HG03103 (cell line): ENCODE results near the gene FAM162A.

Experiments used
- ATAC-seq: cut with Tn5 transposase; IDR thresholded peaks from one replicate; pipeline ENCODE4 v1.9.1; 2021; ENCODE audit warnings: low read depth; ENCODE audit not compliant: unreplicated experiment

The FAM162A gene

GRCh38 chr3:122382888-122383666 is 905 bp upstream of the FAM162A start, which contains the start of gene MIX23:
Gene MIX23, minus strand, starts transcription at chr3:122383231. Its CDS starts 7 bp downstream, at chr3:122383224.
- ATAC-seq, result no peak

GRCh38 chr3:122387709-122388108 is 3.7 kb downstream of the FAM162A start:
- no peak for ATAC-seq

GRCh38 chr3:122389197-122389596 is 5.2 kb downstream of the FAM162A start:
- ATAC-seq, result no peak

- ATAC-seq, result no peak
Observed at GRCh38 chr3:122389892-122390291, 5.9 kb downstream of the FAM162A start.

GRCh38 chr3:122390665-122391064 is 6.7 kb downstream of the FAM162A start:
- ATAC-seq, result no peak

GRCh38 chr3:122391681-122392446 is 7.9 kb downstream of the FAM162A start:
- ATAC-seq, result no peak

- no peak for ATAC-seq
Observed at GRCh38 chr3:122392868-122393844, 9.2 kb downstream of the FAM162A start.

GRCh38 chr3:122394173-122394572 is 10.2 kb downstream of the FAM162A start:
- no peak for ATAC-seq

GRCh38 chr3:122395582-122395981 is 11.6 kb downstream of the FAM162A start:
- ATAC-seq, result no peak

- no peak for ATAC-seq
Observed at GRCh38 chr3:122396511-122396910, 12.5 kb downstream of the FAM162A start.

GRCh38 chr3:122397201-122397600 is 13.2 kb downstream of the FAM162A start:
- no peak for ATAC-seq

- no peak for ATAC-seq
Observed at GRCh38 chr3:122398920-122399319, 14.9 kb downstream of the FAM162A start.

GRCh38 chr3:122403489-122403888 is 19.5 kb downstream of the FAM162A start:
- ATAC-seq, result no peak

- ATAC-seq, result no peak
Observed at GRCh38 chr3:122405015-122405414, 21.0 kb downstream of the FAM162A start.

- ATAC-seq, result no peak
Observed at GRCh38 chr3:122406198-122406597, 22.2 kb downstream of the FAM162A start.

GRCh38 chr3:122407946-122408345 is 24.0 kb downstream of the FAM162A start:
- no peak for ATAC-seq

- no peak for ATAC-seq
Observed at GRCh38 chr3:122409446-122409845, 25.5 kb downstream of the FAM162A start.

- no peak for ATAC-seq
Observed at GRCh38 chr3:122410111-122410510, 26.1 kb downstream of the FAM162A start.

- ATAC-seq, result no peak
Observed at GRCh38 chr3:122410639-122411038, 26.7 kb downstream of the FAM162A start.

GRCh38 chr3:122414391-122414790 is 30.4 kb downstream of the FAM162A start:
- no peak for ATAC-seq
